Activated CD4-positive, alpha-beta T cell treated with anti-CD3 and anti-CD28 coated beads for 1 hour (primary cell): Measurements from ENCODE around the gene CST5.
"Not testable (repeated sequence)": the region's sequence is repeated elsewhere in the genome, so short reads cannot be mapped to it uniquely, and the experiment has no call there.

Source experiments
- DNase-seq: peaks from one replicate; pipeline ENCODE4 v3.0.0-alpha.2; 2020

Gene CST5

GRCh38 chr20:23887856-23888255, 8.3 kb upstream of the CST5 start:
- DNase-seq: no peak

- DNase-seq: no peak
Observed at GRCh38 chr20:23884771-23885162, 5.2 kb upstream of the CST5 start.

GRCh38 chr20:23884136-23884770, 4.7 kb upstream of the CST5 start:
- DNase-seq: no peak

- DNase-seq: no peak
Observed at GRCh38 chr20:23881371-23881770, 1.8 kb upstream of the CST5 start.

- no peak for DNase-seq
Observed at GRCh38 chr20:23880417-23880816, 869 bp upstream of the CST5 start.

- DNase-seq: no peak
Observed at GRCh38 chr20:23879811-23880374, 345 bp upstream of the CST5 start.

- DNase-seq: no peak
Observed at GRCh38 chr20:23878787-23879186, 761 bp downstream of the CST5 start.

GRCh38 chr20:23878016-23878542, 1.5 kb downstream of the CST5 start:
- not testable (repeated sequence) for DNase-seq

GRCh38 chr20:23877524-23877923, 2.0 kb downstream of the CST5 start:
- no peak for DNase-seq

- no peak for DNase-seq
Observed at GRCh38 chr20:23875606-23876237, 3.8 kb downstream of the CST5 start.

GRCh38 chr20:23874747-23875146, 4.8 kb downstream of the CST5 start:
- DNase-seq: no peak

GRCh38 chr20:23873370-23874015, 6.1 kb downstream of the CST5 start:
- no peak for DNase-seq

- no peak for DNase-seq
Observed at GRCh38 chr20:23872065-23872464, 7.5 kb downstream of the CST5 start.

- DNase-seq: no peak
Observed at GRCh38 chr20:23870461-23870860, 9.1 kb downstream of the CST5 start.

- no peak for DNase-seq
Observed at GRCh38 chr20:23869520-23869919, 10.0 kb downstream of the CST5 start.

- DNase-seq: no peak
Observed at GRCh38 chr20:23868321-23868720, 11.2 kb downstream of the CST5 start.

- DNase-seq: no peak
Observed at GRCh38 chr20:23867152-23867776, 12.3 kb downstream of the CST5 start.

- not testable (repeated sequence) for DNase-seq
Observed at GRCh38 chr20:23860771-23861170, 18.8 kb downstream of the CST5 start.

- DNase-seq: no peak
Observed at GRCh38 chr20:23857962-23858595, 21.5 kb downstream of the CST5 start.

GRCh38 chr20:23856736-23857135, 22.8 kb downstream of the CST5 start:
- no peak for DNase-seq

- DNase-seq: no peak
Observed at GRCh38 chr20:23856226-23856625, 23.3 kb downstream of the CST5 start.

GRCh38 chr20:23841693-23842092, 37.9 kb downstream of the CST5 start:
- no peak for DNase-seq

- DNase-seq: no peak
Observed at GRCh38 chr20:23835716-23836115, 43.8 kb downstream of the CST5 start.
